IMR-90 (cell line): ENCODE measurements around the gene TEX44.

Experiments
- BHLHE40 ChIP-seq: fragments of 150-350 bp; IDR thresholded peaks from 2 replicates; pipeline ENCODE4 v1.6.1; 2016; ENCODE audit warnings: mild to moderate bottlenecking, low read depth, low read length
- CEBPB ChIP-seq: IDR thresholded peaks from 2 replicates; pipeline ENCODE4 v1.6.1; 2012; ENCODE audit warnings: low read depth, low read length, improper control_type of control experiment
- CTCF ChIP-seq: conservative IDR thresholded peaks from 2 replicates; pipeline ENCODE4 v1.5.1; 2012; ENCODE audit warnings: mild to moderate bottlenecking, low read depth, low read length, improper control_type of control experiment
- ELK1 ChIP-seq: fragments of 150-350 bp; IDR thresholded peaks from 2 replicates; pipeline ENCODE4 v1.6.1; 2016; ENCODE audit warnings: low read depth, mild to moderate bottlenecking, low read length, moderate library complexity, borderline replicate concordance
- FOS ChIP-seq: fragments of 150-350 bp; IDR thresholded peaks from 2 replicates; pipeline ENCODE4 v1.6.1; 2016; ENCODE audit warnings: low read depth, low read length
- MAFK ChIP-seq: IDR thresholded peaks from 2 replicates; pipeline ENCODE4 v1.6.1; 2012; ENCODE audit warnings: low read depth, low read length, improper control_type of control experiment
- MAZ ChIP-seq: IDR thresholded peaks from 2 replicates; pipeline ENCODE4 v1.6.1; 2012; ENCODE audit warnings: low read depth, mild to moderate bottlenecking, low read length, improper control_type of control experiment, moderate library complexity, borderline replicate concordance
- POLR2A ChIP-seq: IDR thresholded peaks from 2 replicates; pipeline ENCODE4 v1.6.1; 2012; ENCODE audit warnings: mild to moderate bottlenecking, low read depth, low read length
- RAD21 ChIP-seq: IDR thresholded peaks from 2 replicates; pipeline ENCODE4 v1.6.1; 2012; ENCODE audit warnings: low read length, improper control_type of control experiment
- RFX5 ChIP-seq: IDR thresholded peaks from 2 replicates; pipeline ENCODE4 v1.8.0; 2012; ENCODE audit warnings: low read depth, mild to moderate bottlenecking, low read length, moderate library complexity
- SMC3 ChIP-seq: fragments of 150-350 bp; IDR thresholded peaks from 2 replicates; pipeline ENCODE4 v1.6.1; 2016; ENCODE audit warnings: low read depth, mild to moderate bottlenecking, antibody characterized with exemption, low read length, moderate library complexity

GRCh38 chr2:231552752-231553151 lies 39.9 kb upstream of the TEX44 start:
- TF ChIP-seq CTCF, result no peak
- no peak for TF ChIP-seq CEBPB
- TF ChIP-seq POLR2A, result no peak
- no peak for TF ChIP-seq ELK1
- no peak for TF ChIP-seq RAD21
- no peak for TF ChIP-seq SMC3
- no peak for TF ChIP-seq RFX5
- no peak for TF ChIP-seq MAZ
- no peak for TF ChIP-seq BHLHE40
- no peak for TF ChIP-seq MAFK
- no peak for TF ChIP-seq FOS
